Activated CD4-positive, CD25-positive, alpha-beta regulatory T cell treated with anti-CD3 and anti-CD28 coated beads, Interleukin-2, amount 50 U/mL, for 72 hours (primary cell): ENCODE data around the gene MMP14.
A peak's percentile ranks its signal among the peaks of the same experiment; 100 is the strongest.
"Not testable (repeated sequence)": the region's sequence is repeated elsewhere in the genome, so short reads cannot be mapped to it uniquely, and the experiment has no call there.

ENCODE experiments used
- DNase-seq: peaks from one replicate; pipeline ENCODE4 v3.0.0; 2021

The MMP14 gene

DNA sequence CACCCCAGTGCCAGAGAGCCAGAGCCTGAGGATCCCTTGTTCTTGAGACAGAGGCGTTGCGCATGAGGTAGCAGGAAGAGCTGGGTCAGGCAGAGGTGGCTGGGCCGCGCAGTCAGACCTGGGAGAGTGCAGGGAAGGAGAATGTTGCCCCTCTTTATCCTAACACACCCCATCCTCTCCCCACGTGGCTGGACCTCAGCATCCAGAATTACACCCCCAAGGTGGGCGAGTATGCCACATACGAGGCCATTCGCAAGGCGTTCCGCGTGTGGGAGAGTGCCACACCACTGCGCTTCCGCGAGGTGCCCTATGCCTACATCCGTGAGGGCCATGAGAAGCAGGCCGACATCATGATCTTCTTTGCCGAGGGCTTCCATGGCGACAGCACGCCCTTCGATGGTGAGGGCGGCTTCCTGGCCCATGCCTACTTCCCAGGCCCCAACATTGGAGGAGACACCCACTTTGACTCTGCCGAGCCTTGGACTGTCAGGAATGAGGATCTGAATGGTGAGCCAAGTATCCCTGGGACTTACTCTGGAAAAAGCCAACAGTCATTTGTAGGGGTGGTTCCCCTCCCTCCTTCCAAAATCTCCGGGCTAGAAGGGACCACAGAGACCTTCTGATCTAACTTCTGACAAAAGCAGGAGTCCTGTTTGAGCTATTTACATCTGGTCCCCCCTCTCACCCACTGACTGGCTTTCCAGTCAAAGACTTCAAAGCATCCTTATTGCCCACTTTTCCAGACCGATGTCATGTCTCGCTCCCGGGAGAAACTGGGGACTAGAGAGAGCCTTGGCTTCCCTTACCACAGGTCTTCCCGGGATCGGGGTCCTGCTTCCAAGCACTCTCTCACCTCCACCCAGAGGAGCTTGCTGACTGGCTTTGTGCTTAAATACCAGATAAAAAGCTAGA lies 6.1 kb downstream of the MMP14 start:
- no peak for DNase-seq

DNA sequence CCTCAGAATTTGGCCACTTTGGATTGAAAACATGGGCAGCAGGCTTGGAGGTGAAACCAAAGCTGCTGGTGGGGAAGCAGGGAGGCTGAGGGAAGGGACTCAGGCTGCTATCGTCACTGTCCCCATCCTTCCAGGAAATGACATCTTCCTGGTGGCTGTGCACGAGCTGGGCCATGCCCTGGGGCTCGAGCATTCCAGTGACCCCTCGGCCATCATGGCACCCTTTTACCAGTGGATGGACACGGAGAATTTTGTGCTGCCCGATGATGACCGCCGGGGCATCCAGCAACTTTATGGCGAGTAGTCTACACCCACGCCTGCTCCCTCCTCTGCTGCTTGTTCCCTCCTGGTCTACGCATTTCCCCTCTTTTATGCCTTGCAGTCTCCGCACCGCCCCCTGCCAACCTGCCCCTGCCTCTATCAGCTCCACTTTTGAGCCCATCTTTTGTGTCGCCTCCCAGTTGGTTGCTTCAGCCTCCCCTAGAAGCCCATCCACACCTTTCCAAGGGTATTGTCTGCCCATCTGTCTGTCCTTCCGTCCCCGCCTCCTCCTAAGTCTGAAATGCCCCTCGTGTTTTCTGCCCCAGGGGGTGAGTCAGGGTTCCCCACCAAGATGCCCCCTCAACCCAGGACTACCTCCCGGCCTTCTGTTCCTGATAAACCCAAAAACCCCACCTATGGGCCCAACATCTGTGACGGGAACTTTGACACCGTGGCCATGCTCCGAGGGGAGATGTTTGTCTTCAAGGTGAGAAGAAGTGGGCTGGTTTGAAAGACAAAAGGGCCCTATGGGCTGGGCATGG lies 6.9 kb downstream of the MMP14 start:
- no peak for DNase-seq

DNA sequence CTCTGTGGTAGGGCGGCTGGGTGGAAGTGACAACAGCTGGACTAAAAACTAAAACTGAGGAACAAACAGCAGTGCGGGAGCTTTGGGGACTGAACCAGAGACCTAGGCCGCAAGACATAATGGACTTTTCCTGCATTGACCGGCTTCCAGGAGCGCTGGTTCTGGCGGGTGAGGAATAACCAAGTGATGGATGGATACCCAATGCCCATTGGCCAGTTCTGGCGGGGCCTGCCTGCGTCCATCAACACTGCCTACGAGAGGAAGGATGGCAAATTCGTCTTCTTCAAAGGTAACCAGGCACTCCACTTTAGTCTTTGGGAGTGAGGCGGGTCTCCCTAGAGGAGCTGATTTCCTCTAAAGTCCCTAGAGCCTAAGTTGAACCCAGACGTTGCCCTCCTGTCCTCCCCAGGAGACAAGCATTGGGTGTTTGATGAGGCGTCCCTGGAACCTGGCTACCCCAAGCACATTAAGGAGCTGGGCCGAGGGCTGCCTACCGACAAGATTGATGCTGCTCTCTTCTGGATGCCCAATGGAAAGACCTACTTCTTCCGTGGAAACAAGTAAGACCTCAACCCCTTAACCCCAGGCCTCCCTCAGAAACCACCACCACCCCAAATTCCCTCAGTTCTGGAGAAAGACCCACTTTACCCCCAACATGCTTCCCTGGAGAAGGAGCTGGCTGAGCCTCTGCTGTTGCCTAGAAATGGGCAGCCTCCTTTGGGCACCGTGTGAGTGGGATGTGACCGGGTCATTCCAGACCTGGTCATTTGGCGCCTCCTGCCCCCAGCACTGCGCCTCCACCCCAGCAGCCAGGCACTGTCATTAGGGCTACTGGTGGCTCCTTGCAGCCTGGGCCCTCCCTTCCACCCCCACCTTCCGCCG lies 8.1 kb downstream of the MMP14 start:
- DNase-seq = no peak

DNA sequence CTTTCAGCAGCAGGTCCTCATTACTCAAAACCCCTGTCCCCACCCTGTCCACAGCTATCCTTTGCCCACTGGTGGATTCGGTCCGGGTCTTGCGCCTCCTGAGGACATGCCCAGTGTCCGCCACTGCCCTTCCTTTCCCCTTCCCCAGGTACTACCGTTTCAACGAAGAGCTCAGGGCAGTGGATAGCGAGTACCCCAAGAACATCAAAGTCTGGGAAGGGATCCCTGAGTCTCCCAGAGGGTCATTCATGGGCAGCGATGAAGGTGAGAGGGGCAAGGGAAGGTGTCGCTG lies 8.7 kb downstream of the MMP14 start:
- DNase-seq = no peak

DNA sequence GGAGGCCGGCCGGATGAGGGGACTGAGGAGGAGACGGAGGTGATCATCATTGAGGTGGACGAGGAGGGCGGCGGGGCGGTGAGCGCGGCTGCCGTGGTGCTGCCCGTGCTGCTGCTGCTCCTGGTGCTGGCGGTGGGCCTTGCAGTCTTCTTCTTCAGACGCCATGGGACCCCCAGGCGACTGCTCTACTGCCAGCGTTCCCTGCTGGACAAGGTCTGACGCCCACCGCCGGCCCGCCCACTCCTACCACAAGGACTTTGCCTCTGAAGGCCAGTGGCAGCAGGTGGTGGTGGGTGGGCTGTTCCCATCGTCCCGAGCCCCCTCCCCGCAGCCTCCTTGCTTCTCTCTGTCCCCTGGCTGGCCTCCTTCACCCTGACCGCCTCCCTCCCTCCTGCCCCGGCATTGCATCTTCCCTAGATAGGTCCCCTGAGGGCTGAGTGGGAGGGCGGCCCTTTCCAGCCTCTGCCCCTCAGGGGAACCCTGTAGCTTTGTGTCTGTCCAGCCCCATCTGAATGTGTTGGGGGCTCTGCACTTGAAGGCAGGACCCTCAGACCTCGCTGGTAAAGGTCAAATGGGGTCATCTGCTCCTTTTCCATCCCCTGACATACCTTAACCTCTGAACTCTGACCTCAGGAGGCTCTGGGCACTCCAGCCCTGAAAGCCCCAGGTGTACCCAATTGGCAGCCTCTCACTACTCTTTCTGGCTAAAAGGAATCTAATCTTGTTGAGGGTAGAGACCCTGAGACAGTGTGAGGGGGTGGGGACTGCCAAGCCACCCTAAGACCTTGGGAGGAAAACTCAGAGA lies 9.6 kb downstream of the MMP14 start:
- DNase-seq = no peak

DNA sequence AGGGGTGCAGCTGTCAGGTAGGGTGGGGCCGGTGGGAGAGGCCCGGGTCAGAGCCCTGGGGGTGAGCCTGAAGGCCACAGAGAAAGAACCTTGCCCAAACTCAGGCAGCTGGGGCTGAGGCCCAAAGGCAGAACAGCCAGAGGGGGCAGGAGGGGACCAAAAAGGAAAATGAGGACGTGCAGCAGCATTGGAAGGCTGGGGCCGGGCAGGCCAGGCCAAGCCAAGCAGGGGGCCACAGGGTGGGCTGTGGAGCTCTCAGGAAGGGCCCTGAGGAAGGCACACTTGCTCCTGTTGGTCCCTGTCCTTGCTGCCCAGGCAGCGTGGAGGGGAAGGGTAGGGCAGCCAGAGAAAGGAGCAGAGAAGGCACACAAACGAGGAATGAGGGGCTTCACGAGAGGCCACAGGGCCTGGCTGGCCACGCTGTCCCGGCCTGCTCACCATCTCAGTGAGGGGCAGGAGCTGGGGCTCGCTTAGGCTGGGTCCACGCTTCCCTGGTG lies 10.5 kb downstream of the MMP14 start:
- DNase-seq = no peak

DNA sequence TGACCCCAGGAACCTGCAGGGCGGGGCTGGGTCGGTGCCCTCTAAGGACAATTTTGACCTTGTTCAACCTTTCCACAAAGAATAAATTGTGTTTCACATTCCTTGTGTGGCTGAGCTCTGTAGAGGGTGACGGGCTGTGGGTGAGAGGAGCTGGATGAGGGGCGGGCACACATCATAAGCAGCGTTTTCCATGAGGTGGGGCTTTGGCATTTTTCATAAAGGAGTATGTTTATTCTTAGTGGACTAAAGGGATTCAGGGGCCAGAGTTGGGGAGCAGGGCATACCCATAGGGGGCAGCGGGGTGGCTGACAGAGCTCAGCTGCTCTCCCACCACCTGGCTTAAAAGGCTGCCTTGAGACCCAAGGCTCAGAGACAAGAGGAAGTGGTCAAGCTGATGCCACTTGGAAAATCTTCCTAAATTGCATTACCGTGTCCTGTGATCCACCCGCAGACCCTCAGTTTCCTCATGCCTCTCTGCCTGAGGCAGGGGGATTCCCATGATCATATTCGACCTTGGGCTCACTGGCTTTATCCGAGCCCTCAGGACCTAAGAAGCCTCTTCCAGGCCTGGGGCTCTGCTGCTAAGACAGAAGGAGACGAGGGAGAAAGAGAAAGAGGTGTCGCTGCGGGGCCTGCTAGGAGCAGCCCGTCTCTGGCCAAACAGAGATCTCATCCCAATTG lies 11.4 kb downstream of the MMP14 start:
- no peak for DNase-seq

DNA sequence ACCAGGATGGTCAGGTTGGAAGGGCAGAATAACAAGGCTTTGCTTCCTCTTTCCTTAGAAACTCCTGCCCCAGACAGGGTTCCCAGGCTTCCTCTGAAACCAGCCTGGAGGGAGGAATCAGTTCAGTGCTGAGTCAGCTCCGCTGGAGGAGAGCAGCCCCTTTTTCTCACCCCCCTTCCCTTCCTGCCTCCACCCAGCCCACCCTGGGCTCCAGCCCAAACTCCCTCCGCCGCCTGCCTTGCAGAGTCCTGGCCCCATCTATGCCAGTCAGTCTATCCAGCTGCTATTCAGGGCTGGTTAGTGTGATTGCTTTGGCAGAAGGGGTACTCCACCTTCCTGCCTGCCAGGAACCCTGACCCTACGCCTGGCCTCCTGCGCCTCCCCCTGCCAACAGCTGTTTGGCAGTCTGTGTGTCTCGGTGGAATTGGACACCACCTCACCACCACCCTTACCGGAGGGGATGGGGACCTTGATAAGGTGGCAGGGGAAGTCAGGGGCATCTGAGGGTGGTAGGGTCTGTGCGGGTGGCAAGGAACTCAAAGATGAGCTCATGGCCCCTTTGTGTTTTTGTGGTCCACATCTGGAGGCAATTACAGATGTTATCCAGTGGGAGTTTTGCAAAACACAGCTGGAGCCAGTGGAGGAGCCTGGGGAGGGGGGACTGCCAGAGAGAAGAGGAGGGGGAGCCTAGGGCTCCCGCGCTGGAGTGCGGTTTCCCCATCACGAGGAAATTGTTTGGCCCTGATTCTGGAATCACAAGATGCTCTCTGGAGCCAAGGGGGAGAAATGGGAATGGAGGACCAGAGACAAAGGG lies 12.2 kb downstream of the MMP14 start:
- DNase-seq = no peak

DNA sequence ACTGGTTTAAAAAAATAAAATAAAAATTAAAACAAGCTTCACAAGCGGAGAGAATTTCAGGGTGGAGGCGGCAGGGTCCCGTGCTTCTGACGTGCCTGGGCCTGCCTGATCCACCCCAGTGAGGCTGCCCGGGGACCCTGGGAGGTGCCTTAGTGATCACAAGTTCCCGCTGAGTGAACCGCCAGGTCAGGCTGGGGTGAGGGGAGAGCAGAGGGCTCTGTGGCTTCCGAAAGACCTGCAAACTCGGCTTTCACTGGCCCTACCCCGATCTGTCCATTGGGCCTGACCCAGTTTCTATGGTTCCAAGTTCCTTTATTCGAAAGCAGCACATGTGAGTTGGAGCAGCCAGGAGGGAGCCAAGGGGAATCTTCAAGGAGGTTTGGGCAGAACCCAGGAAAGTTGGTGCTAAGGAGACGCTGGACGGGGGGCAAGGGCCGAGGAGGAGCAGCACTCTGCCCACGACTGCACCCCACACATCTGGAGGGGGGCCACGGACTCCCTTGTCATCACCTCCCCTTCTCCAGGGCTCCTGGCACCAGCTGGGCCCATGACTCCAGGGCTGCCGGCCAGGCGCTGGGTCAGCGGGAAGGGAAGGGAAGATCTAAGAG lies 12.9 kb downstream of the MMP14 start:
- DNase-seq = no peak

DNA sequence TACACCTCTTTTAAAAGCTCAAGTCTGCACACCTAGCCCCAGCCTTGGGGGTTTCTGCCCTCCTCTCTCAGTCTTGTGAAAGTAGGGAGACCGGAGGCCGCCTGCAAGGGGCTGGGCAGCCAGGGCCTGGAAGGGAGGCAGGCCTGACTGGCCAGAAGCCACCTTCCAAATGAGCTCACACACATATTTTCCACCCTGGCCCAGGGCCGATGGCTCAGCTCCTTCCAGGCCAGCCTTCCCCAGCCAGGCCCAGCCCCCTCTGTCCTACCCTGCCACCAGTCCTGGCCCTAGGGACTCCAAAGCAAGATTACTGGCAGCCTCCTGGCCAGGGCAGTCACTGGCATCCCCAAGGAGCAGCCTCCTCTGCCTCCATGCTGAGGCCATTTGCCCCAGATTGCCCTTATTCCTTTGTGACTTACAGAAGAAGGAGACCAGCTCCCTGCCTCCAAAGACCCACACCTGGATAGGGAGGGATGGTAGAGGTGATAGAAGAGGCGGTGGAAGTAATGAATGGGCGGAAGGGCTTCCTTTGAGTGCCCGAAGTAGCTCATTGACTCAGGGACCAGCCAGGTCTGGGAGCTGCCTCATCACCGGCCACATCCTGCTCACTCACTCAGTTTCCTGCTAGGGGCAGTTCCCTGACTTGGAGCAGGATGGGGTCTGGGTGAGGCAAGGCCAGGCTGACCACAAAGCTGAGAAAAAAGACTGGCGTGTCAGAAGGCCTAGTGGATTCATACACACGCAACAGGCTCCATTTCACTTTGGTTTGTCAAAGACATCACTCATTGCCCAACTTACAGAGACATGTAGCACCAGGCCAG lies 14.8 kb downstream of the MMP14 start:
- DNase-seq = no peak

DNA sequence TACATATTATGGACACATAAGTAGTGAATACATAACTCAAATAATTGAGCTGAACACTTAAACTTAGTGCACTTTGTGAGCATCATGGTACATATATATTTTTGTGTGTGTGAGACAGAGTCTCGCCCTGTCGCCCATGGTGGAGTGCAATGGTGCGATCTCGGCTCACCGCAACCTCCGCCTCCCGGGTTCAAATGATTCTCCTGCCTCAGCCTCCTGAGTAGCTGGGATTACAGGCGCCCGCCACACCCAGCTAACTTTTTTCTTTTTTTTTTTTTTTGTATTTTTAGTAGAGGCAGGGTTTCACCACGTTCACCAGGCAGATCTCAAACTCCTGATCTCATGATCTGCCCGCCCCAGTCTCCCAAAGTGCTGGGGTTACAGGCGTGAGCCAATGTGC lies 15.8 kb downstream of the MMP14 start:
- not testable (repeated sequence) for DNase-seq

DNA sequence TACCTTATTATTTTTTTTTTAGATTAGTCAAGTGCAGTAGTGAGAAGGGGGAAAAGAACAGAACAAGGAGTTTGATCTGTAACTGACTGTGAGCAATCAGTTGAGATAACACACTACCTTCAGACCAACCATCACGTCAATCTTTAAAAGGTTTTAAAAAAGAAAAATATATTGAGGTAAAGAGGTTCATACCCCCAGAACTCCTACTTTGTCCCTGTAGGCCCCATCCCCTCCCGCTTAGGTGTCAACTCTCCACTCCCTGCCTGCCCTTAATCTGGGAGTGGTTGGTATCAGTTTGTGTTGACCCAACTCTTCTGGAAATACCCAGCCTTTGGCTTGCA lies 16.2 kb downstream of the MMP14 start:
- DNase-seq = no peak

DNA sequence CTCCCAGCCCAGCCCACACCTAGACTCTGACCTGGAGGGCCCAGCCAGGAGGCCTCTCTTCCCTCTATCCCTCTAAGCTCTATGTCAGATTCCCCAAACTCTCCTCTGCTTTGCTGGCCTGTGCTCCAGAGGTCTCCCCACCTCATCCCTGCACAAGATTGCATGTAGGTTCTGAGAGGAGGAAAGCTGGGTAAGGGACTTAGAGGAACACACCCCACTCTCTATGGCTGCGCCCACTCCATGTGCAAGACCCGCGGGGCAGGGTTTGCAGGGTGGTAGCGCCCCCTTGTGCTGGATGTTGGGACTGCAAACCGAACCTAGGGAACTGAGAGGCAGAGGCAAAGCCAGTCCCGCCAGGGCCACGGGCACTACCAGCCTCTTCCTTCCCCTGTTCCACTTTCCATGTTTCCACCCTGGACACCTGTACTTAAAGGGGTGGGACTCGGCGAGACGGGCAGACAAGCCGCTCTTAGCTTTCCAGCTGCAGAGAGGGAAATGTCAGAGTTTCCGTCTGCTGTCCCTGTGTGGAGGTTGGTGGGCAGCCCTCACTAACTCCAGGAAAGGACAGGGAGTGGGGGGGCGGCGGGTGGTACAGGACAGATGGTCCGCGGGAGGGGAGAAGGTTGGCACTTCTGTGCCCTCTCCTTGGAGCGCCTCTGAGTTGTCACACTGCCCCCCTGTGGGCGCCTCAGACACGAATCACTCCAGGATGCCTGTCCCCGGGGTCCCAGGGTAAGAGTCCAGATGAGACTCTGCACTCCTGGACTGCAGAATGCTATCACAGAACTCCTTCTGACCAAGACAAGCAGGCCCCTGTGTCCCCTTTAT lies 16.8 kb downstream of the MMP14 start:
- peak; percentile 97 for DNase-seq

DNA sequence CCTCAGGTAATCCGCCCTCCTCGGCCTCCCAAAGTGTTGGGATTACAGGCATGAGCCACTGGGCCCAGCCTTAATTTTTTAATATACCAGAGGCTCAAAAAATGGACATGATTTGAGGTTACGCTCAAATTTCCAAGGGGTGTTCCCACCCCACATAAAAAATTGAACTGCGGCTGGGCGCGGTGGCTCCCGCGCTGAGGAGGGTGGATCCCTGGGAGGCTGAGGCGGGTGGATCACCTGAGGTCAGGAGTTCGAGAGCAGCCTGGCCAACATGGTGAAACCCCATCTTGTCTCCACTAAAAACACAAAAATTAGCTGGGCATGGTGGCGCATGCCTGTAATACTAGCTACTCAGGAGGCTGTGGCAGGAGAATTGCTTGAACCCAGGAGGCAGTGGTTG lies 17.9 kb downstream of the MMP14 start:
- not testable (repeated sequence) for DNase-seq

DNA sequence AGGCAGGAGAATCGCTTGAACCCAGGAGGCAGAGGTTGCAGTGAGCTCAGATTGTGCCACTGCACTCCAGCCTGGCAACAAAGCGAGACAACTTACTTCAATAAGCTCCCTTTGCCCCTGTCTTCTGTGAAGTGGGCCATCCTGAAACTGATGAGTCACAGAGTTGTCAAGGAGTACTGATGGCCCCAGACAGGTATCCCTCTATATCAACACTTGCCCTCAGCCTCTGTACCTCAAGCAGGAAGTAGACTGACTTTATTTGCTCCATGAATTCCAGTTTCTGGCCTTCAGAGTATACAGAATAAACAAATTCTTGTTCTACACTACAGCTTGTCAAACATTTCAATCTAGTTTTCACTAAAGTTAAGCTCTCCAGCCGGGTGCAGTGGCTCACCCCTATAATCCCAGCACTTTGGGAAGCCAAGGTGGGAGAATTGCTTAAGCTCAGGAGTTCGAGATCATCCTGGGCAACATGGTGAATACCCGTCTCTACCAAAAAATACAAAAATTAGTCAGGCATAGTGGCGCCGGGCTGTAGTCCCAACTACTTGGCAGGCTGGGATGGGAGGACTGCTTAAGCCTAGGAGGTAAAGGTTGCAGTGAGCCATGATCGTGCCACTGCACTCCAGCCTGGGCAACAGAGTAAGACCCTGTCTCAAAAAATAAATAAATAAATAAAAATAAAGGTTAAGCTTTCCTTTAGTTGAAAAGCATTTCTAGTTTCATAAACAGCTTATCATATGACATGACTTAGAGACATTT lies 18.8 kb downstream of the MMP14 start:
- DNase-seq = no peak

DNA sequence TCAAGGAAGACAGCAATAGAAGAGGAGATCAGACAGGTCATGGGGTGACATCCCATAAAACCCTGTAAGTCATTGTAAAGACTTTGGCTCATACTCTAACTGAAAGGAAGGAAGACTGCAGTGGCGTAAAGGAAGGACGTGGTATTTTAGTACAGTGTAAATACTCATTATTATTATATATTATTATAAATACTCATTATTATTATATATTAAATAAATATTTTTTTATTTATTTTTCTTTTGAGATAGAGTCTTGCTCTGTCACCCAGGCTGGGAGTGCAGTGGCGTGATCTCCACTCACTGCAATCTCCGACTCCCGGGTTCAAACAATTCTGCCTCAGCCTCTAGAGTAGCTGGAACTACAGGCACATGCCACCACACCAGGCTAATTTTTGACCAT lies 20.0 kb downstream of the MMP14 start:
- no peak for DNase-seq

DNA sequence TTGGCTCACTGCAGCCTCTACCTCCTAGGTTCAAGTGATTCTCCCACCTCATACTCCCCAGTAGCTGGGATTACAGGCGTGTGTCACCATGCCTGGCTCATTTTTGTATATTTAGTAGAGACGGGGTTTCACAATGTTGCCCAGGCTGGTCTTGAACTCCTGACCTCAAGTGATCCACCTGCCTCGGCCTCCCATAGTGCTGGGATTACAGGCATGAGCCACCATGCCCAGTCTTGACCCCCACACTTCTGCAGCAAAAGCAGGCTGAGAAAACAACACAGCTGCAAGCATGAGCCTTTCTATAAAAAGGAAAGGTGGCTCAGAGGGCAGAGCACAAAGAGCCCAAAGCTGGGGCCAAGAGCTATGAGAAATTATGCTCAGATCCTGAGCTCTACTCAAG lies 24.0 kb downstream of the MMP14 start:
- not testable (repeated sequence) for DNase-seq

DNA sequence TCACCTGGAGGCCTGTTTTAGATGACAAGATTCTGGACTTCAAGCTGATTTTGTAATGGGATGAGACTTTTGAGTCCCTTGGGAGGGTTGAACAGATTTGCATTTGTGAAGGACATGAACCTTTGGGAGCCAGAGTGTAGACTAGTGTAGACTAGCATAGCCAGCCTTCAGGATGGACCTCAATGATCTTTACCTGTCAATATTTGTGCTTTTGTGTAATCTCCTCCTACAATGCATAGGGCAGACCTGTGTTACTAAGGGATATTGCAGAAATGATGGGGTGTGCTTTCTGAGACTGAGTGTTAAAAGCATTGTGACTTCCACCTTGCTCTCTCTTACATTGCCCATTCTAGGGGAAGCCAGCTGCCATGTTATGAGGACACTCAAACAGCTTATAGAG lies 25.3 kb downstream of the MMP14 start:
- no peak for DNase-seq
